Activated CD8-positive, alpha-beta T cell treated with anti-CD3 and anti-CD28 coated beads for 36 hours (primary cell): Measurements from ENCODE around the gene CEP57L1. TPM values are rescaled to one million over a fixed set of nuclear protein-coding genes. Genes with fewer than 3 reads are reported as not detected.
"Not testable (repeated sequence)": the region's sequence is repeated elsewhere in the genome, so short reads cannot be mapped to it uniquely, and the experiment has no call there.

Experiments
- ATAC-seq: fragments of 200-7000 bp; cut with Tn5 transposase; one replicate; pipeline ENCODE4 v1.10.0; 2021; ENCODE audit warnings: mild to moderate bottlenecking, moderate library complexity
- CTCF ChIA-PET: fragments of 350-600 bp; sonication (Branson Sonifier 250); formaldehyde crosslinking; loops from one replicate; lab custom pipeline; 2021; ENCODE audit warnings: antibody characterized with exemption; lab: Charles Lee
- POLR2A ChIA-PET: fragments of 350-600 bp; sonication (Branson Sonifier 250); formaldehyde crosslinking; loops from one replicate; lab custom pipeline; 2021; ENCODE audit warnings: antibody characterized with exemption; lab: Charles Lee
- DNase-seq: peaks from one replicate; pipeline ENCODE4 v3.0.0-alpha.2; 2020
- H3K27ac Mint-ChIP-seq: one replicate; pipeline ENCODE4 v1.8.0; 2021; ENCODE audit warnings: mild to moderate bottlenecking, mixed read lengths
- H3K27me3 Mint-ChIP-seq: one replicate; pipeline ENCODE4 v1.8.0; 2021; ENCODE audit warnings: mixed read lengths
- H3K36me3 Mint-ChIP-seq: one replicate; pipeline ENCODE4 v1.8.0; 2021; ENCODE audit warnings: low read depth, mixed read lengths
- H3K4me1 Mint-ChIP-seq: one replicate; pipeline ENCODE4 v1.8.0; 2021; ENCODE audit warnings: low read depth, mixed read lengths
- H3K4me3 Mint-ChIP-seq: one replicate; pipeline ENCODE4 v1.8.0; 2021; ENCODE audit warnings: mild to moderate bottlenecking, moderate library complexity, mixed read lengths
- H3K9me3 Mint-ChIP-seq: one replicate; pipeline ENCODE4 v1.8.0; 2021; ENCODE audit warnings: mixed read lengths
- intact Hi-C: fragments of 100-400 bp; cut with micrococcal nuclease; formaldehyde crosslinking; loops from one replicate; pipeline ENCODE4 v1.10.0; 2022
- total RNA-seq, 2 experiments: library from RNA; stranded (reverse); gene quantifications; one replicate each; pipeline ENCODE4 v1.2.3, GENCODE V29; 2021
- TF ChIP-seq, protein P1 (sequence below): fragments of 200-600 bp; IDR thresholded peaks from one replicate; pipeline ENCODE4 v1.8.0; 2022; ENCODE audit warnings: antibody characterized with exemption, mild to moderate bottlenecking

CEP57L1 gene
- total RNA-seq, 2 experiments from 2014 or later = 25.0 to 25.8 TPM

- ATAC-seq = no peak
- TF ChIP-seq, protein P1, sequence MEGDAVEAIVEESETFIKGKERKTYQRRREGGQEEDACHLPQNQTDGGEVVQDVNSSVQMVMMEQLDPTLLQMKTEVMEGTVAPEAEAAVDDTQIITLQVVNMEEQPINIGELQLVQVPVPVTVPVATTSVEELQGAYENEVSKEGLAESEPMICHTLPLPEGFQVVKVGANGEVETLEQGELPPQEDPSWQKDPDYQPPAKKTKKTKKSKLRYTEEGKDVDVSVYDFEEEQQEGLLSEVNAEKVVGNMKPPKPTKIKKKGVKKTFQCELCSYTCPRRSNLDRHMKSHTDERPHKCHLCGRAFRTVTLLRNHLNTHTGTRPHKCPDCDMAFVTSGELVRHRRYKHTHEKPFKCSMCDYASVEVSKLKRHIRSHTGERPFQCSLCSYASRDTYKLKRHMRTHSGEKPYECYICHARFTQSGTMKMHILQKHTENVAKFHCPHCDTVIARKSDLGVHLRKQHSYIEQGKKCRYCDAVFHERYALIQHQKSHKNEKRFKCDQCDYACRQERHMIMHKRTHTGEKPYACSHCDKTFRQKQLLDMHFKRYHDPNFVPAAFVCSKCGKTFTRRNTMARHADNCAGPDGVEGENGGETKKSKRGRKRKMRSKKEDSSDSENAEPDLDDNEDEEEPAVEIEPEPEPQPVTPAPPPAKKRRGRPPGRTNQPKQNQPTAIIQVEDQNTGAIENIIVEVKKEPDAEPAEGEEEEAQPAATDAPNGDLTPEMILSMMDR = no peak
- Mint-ChIP-seq H3K27ac (no peak overlapping the region), H3K27me3 (no peaks in the 10 kb centered on the region), H3K9me3 (peaks cover 5% of the 10 kb centered on the region), H3K4me3 (no peak overlapping the region), H3K4me1 (peaks cover 3% of the 10 kb centered on the region), H3K36me3 (peaks cover 16% of the 10 kb centered on the region)
- ChIA-PET CTCF (no interaction called here), POLR2A (no interaction called here)
- DNase-seq = no peak
- intact Hi-C loops = no loop called here
These were observed 10.4 kb downstream of the CEP57L1 start for GRCh38 chr6:109105681-109106080.

- H3K9me3 Mint-ChIP-seq, H3K27me3 Mint-ChIP-seq, intact Hi-C loops, H3K4me1 Mint-ChIP-seq, ATAC-seq, H3K27ac Mint-ChIP-seq, DNase-seq, H3K4me3 Mint-ChIP-seq, POLR2A ChIA-PET, CTCF ChIA-PET: not testable (repeated sequence)
- H3K36me3 Mint-ChIP-seq = peaks cover 19% of the 10 kb centered on the region
These were observed 14.4 kb downstream of the CEP57L1 start for GRCh38 chr6:109109663-109110062.

- ATAC-seq, CTCF ChIA-PET, POLR2A ChIA-PET, H3K27me3 Mint-ChIP-seq, H3K4me3 Mint-ChIP-seq, H3K4me1 Mint-ChIP-seq, intact Hi-C loops, H3K27ac Mint-ChIP-seq, H3K9me3 Mint-ChIP-seq, DNase-seq: not testable (repeated sequence)
- H3K36me3 Mint-ChIP-seq = peaks cover 19% of the 10 kb centered on the region
These were observed 17.4 kb downstream of the CEP57L1 start for GRCh38 chr6:109112663-109113062.

DNA sequence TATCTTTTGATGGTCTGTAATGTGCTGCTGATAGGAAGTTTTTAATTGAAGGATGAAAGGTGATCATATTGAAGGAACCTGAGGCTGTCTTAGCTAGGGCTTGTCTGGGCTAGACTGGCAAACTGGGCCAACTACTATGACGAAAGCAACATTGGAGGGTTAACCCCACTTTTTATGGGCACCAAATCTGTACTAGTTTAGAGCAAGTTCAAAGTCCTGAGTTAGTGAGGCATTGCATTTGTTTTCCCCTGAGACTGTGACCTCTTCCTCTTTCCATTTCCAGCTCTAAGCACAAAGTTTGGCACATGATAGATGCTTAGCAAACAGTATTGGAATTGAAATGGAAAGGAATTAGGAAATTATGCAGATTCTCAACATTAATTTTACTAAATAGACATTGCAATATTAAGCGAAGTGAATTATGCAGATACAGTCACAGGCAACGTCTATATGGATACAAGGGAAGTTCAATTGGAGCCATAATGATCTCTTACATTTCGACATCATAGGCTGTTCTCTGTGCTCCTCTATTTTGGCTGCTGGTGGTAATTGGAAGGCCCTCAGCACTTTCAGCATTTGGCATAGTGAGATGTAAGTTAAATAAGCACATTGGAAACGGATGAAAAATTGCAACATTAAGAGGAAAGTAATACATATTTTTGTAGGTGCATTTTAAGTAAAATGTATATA, 22.2 kb downstream of the CEP57L1 start:
- Mint-ChIP-seq H3K27ac (no peak overlapping the region), H3K4me3 (no peak overlapping the region), H3K36me3 (no peaks in the 10 kb centered on the region), H3K9me3 (no peaks in the 10 kb centered on the region), H3K4me1 (peaks cover 17% of the 10 kb centered on the region), H3K27me3 (no peaks in the 10 kb centered on the region)
- intact Hi-C loops = no loop called here
- ChIA-PET CTCF (no interaction called here), POLR2A (no interaction called here)
- TF ChIP-seq, protein P1 = no peak
- DNase-seq = no peak
- no peak for ATAC-seq

DNA sequence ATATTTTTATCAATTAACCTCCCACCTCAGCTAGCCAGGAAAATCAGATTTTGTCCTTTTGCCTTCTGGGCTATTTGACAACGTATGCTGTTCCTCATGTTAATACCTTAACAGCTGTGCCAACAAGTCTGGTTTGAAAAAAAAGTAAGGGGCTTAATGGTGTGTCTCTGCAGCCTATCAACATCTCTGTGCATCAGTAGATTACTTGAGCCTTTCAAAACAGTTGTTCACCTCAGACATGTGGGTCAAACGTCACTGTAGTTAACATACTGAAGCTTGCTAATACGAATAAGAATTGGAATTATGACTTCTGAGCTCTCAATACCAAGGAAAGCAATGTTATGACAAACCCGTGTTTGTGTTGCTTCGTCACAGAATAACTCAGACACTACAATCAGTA, 23.0 kb downstream of the CEP57L1 start:
- Mint-ChIP-seq H3K9me3 (no peaks in the 10 kb centered on the region), H3K27ac (no peak overlapping the region), H3K36me3 (no peaks in the 10 kb centered on the region), H3K4me1 (peaks cover 17% of the 10 kb centered on the region), H3K4me3 (no peak overlapping the region), H3K27me3 (no peaks in the 10 kb centered on the region)
- DNase-seq (no peak), ATAC-seq (no peak)
- intact Hi-C loops = no loop called here
- TF ChIP-seq, protein P1 = no peak
- CTCF ChIA-PET = no interaction called here
- POLR2A ChIA-PET = no interaction called here

- Mint-ChIP-seq H3K36me3 (no peaks in the 10 kb centered on the region), H3K27me3 (no peaks in the 10 kb centered on the region), H3K4me1 (peaks cover 17% of the 10 kb centered on the region), H3K27ac (no peak overlapping the region), H3K9me3 (no peaks in the 10 kb centered on the region), H3K4me3 (no peak overlapping the region)
- intact Hi-C loops = no loop called here
- no peak for DNase-seq
- TF ChIP-seq, protein P1 = no peak
- ChIA-PET POLR2A (no interaction called here), CTCF (no interaction called here)
- no peak for ATAC-seq
These were observed 23.6 kb downstream of the CEP57L1 start for GRCh38 chr6:109118871-109119354.
